ENCODE results near the gene CNFN. TPM values are rescaled to one million over a fixed set of nuclear protein-coding genes. Genes with fewer than 3 reads are reported as not detected.
"Not testable (repeated sequence)": the region's sequence is repeated elsewhere in the genome, so short reads cannot be mapped to it uniquely, and the experiment has no call there.

The CNFN gene
- total RNA-seq, 2 experiments from 2014 or later = not detected

GRCh38 chr19:42348211-42348610, 41.9 kb downstream of the CNFN start:
- no peak overlapping the region for H3K4me3 Mint-ChIP-seq
- H3K36me3 Mint-ChIP-seq = no peaks in the 10 kb centered on the region
- no peak for ATAC-seq (ENCODE audit: low read depth)
- POLR2A ChIA-PET = no interaction called here
- H3K9me3 Mint-ChIP-seq = no peaks in the 10 kb centered on the region
- no peaks in the 10 kb centered on the region for H3K27me3 Mint-ChIP-seq
- H3K27ac Mint-ChIP-seq = no peak overlapping the region
- no peak for DNase-seq
- H3K4me1 Mint-ChIP-seq = no peaks in the 10 kb centered on the region

GRCh38 chr19:42345191-42345812, 44.8 kb downstream of the CNFN start:
- no peaks in the 10 kb centered on the region for H3K9me3 Mint-ChIP-seq
- no peaks in the 10 kb centered on the region for H3K36me3 Mint-ChIP-seq
- no peaks in the 10 kb centered on the region for H3K27me3 Mint-ChIP-seq
- H3K27ac Mint-ChIP-seq = no peak overlapping the region
- POLR2A ChIA-PET = no interaction called here
- ATAC-seq (ENCODE audit: low read depth) (no peak), DNase-seq (no peak)
- H3K4me1 Mint-ChIP-seq = no peaks in the 10 kb centered on the region
- no peak overlapping the region for H3K4me3 Mint-ChIP-seq

- no peaks in the 10 kb centered on the region for H3K9me3 Mint-ChIP-seq
- H3K27ac Mint-ChIP-seq = no peak overlapping the region
- no peaks in the 10 kb centered on the region for H3K4me1 Mint-ChIP-seq
- H3K36me3 Mint-ChIP-seq = no peaks in the 10 kb centered on the region
- H3K4me3 Mint-ChIP-seq = no peak overlapping the region
- POLR2A ChIA-PET = no interaction called here
- H3K27me3 Mint-ChIP-seq = no peaks in the 10 kb centered on the region
- ATAC-seq (ENCODE audit: low read depth) = no peak
- DNase-seq = no peak
These were observed 45.7 kb downstream of the CNFN start for GRCh38 chr19:42344336-42344893.

- no peak for DNase-seq
- H3K4me3 Mint-ChIP-seq = no peak overlapping the region
- H3K27me3 Mint-ChIP-seq = no peaks in the 10 kb centered on the region
- no peaks in the 10 kb centered on the region for H3K4me1 Mint-ChIP-seq
- no peak for ATAC-seq (ENCODE audit: low read depth)
- POLR2A ChIA-PET = no interaction called here
- H3K36me3 Mint-ChIP-seq = peaks cover under 1% of the 10 kb centered on the region
- no peak overlapping the region for H3K27ac Mint-ChIP-seq
- H3K9me3 Mint-ChIP-seq = no peaks in the 10 kb centered on the region
These were observed 46.6 kb downstream of the CNFN start for GRCh38 chr19:42343344-42344110.

GRCh38 chr19:42339922-42340321, 50.2 kb downstream of the CNFN start:
- DNase-seq; H3K27me3 Mint-ChIP-seq; H3K4me3 Mint-ChIP-seq; H3K36me3 Mint-ChIP-seq; H3K4me1 Mint-ChIP-seq; POLR2A ChIA-PET; H3K27ac Mint-ChIP-seq; H3K9me3 Mint-ChIP-seq; ATAC-seq (ENCODE audit: low read depth): not testable (repeated sequence)

GRCh38 chr19:42339126-42339860, 50.8 kb downstream of the CNFN start:
- ATAC-seq (ENCODE audit: low read depth); H3K36me3 Mint-ChIP-seq; POLR2A ChIA-PET; H3K9me3 Mint-ChIP-seq; DNase-seq; H3K4me3 Mint-ChIP-seq; H3K4me1 Mint-ChIP-seq; H3K27ac Mint-ChIP-seq; H3K27me3 Mint-ChIP-seq: not testable (repeated sequence)

Small RNA genes within 50 kb of the gene (microRNA-seq; reads per million reads assigned to microRNA genes)
- 2.1 reads per million for gene MIR8077

Other genes with a start within 250 kb of the CNFN start
- gene DEDD2, start 172.6 kb downstream of the CNFN start, total RNA-seq = 10 to 100 TPM; 41.3 to 42.2 TPM
- gene ZNF526, start 170.0 kb downstream of the CNFN start, total RNA-seq = 10 to 100 TPM; 19.6 to 20.6 TPM
- 10 to 100 TPM; 41.0 to 42.2 TPM for gene GSK3A, start 147.7 kb downstream of the CNFN start, total RNA-seq
- gene ERF, start 135.2 kb downstream of the CNFN start, total RNA-seq = 10 to 100 TPM; 51.1 to 57.5 TPM
- 10 to 100 TPM; 84.4 to 92.2 TPM for gene CIC, start 121.0 kb downstream of the CNFN start, total RNA-seq
- gene PRR19, start 88.2 kb downstream of the CNFN start, total RNA-seq = under 1 TPM in 1 of 2 experiments, not detected in 1; 0.57 TPM
- 10 to 100 TPM; 36.2 to 41.1 TPM for gene PAFAH1B3, start 87.7 kb downstream of the CNFN start, total RNA-seq
- gene TMEM145, start 77.0 kb downstream of the CNFN start, total RNA-seq = under 1 TPM; 0.54 to 0.94 TPM
- 1 to 10 TPM; 8.5 to 9.3 TPM for gene MEGF8, start 64.7 kb downstream of the CNFN start, total RNA-seq
- gene LIPE, start 37.1 kb upstream of the CNFN start, total RNA-seq = 10 to 100 TPM; 34.6 to 35.1 TPM
- gene CXCL17, start 52.6 kb upstream of the CNFN start, total RNA-seq = not detected
- gene CEACAM1, start 138.2 kb upstream of the CNFN start, total RNA-seq = 10 to 100 TPM; 34.2 to 38.3 TPM
- gene CEACAM8, start 204.6 kb upstream of the CNFN start, total RNA-seq = not detected